Measurements from ENCODE around the gene HAPLN2.

Gene HAPLN2

GRCh38 chr1:156667968-156668709 lies 48.9 kb downstream of the HAPLN2 start:
- Histone ChIP-seq H3K4me3 (ENCODE audit: low read depth in 1 of 2, low read length in 2 of 2) (no peak overlapping the region), H3K9me3 (ENCODE audit: low read length) (no peaks in the 10 kb centered on the region), H3K36me3 (ENCODE audit: insufficient read depth, low read length) (no peaks in the 10 kb centered on the region), H3K27ac (ENCODE audit: low read depth, low read length) (peak overlapping the region; percentile 59), H3K4me1 (ENCODE audit: insufficient read depth, low read length) (peaks cover 36% of the 10 kb centered on the region), H3K27me3 (ENCODE audit: control insufficient read depth in 1 of 2, insufficient read depth in 2 of 2, low read length in 2 of 2) (no peaks in the 10 kb centered on the region), H3K9ac (ENCODE audit: low read length) (no peak overlapping the region)

GRCh38 chr1:156668801-156669637 lies 49.8 kb downstream of the HAPLN2 start:
- peaks cover 35% of the 10 kb centered on the region for H3K4me1 ChIP-seq (ENCODE audit: insufficient read depth, low read length)
- H3K36me3 ChIP-seq (ENCODE audit: insufficient read depth, low read length): no peaks in the 10 kb centered on the region
- no peak overlapping the region for H3K4me3 ChIP-seq (ENCODE audit: low read depth in 1 of 2, low read length in 2 of 2)
- H3K27ac ChIP-seq (ENCODE audit: low read depth, low read length): no peak overlapping the region
- no peak overlapping the region for H3K9ac ChIP-seq (ENCODE audit: low read length)
- H3K9me3 ChIP-seq (ENCODE audit: low read length): no peaks in the 10 kb centered on the region
- H3K27me3 ChIP-seq (ENCODE audit: control insufficient read depth in 1 of 2, insufficient read depth in 2 of 2, low read length in 2 of 2): no peaks in the 10 kb centered on the region

GRCh38 chr1:156669794-156670193 lies 50.6 kb downstream of the HAPLN2 start:
- Histone ChIP-seq H3K27me3 (ENCODE audit: control insufficient read depth in 1 of 2, insufficient read depth in 2 of 2, low read length in 2 of 2) (no peaks in the 10 kb centered on the region), H3K9ac (ENCODE audit: low read length) (no peak overlapping the region), H3K27ac (ENCODE audit: low read depth, low read length) (no peak overlapping the region), H3K36me3 (ENCODE audit: insufficient read depth, low read length) (no peaks in the 10 kb centered on the region), H3K4me3 (ENCODE audit: low read depth in 1 of 2, low read length in 2 of 2) (no peak overlapping the region), H3K4me1 (ENCODE audit: insufficient read depth, low read length) (peaks cover 27% of the 10 kb centered on the region), H3K9me3 (ENCODE audit: low read length) (no peaks in the 10 kb centered on the region)

GRCh38 chr1:156670359-156670758 lies 51.1 kb downstream of the HAPLN2 start:
- H3K27ac ChIP-seq (ENCODE audit: low read depth, low read length): no peak overlapping the region
- no peak overlapping the region for H3K4me3 ChIP-seq (ENCODE audit: low read depth in 1 of 2, low read length in 2 of 2)
- H3K9ac ChIP-seq (ENCODE audit: low read length): no peak overlapping the region
- H3K9me3 ChIP-seq (ENCODE audit: low read length): no peaks in the 10 kb centered on the region
- no peaks in the 10 kb centered on the region for H3K36me3 ChIP-seq (ENCODE audit: insufficient read depth, low read length)
- peaks cover 24% of the 10 kb centered on the region for H3K4me1 ChIP-seq (ENCODE audit: insufficient read depth, low read length)
- H3K27me3 ChIP-seq (ENCODE audit: control insufficient read depth in 1 of 2, insufficient read depth in 2 of 2, low read length in 2 of 2): no peaks in the 10 kb centered on the region

- no peak overlapping the region for H3K27ac ChIP-seq (ENCODE audit: low read depth, low read length)
- H3K9ac ChIP-seq (ENCODE audit: low read length): no peak overlapping the region
- H3K4me1 ChIP-seq (ENCODE audit: insufficient read depth, low read length): peaks cover 21% of the 10 kb centered on the region
Measured at GRCh38 chr1:156670791-156671190, 51.6 kb downstream of the HAPLN2 start.

GRCh38 chr1:156671804-156672203 lies 52.6 kb downstream of the HAPLN2 start:
- Histone ChIP-seq H3K27ac (ENCODE audit: low read depth, low read length) (no peak overlapping the region), H3K4me1 (ENCODE audit: insufficient read depth, low read length) (peaks cover 21% of the 10 kb centered on the region), H3K4me3 (ENCODE audit: low read depth in 1 of 2, low read length in 2 of 2) (no peak overlapping the region), H3K9ac (ENCODE audit: low read length) (no peak overlapping the region), H3K9me3 (ENCODE audit: low read length) (no peaks in the 10 kb centered on the region), H3K36me3 (ENCODE audit: insufficient read depth, low read length) (no peaks in the 10 kb centered on the region), H3K27me3 (ENCODE audit: control insufficient read depth in 1 of 2, insufficient read depth in 2 of 2, low read length in 2 of 2) (peaks cover 0 to 11% of the 10 kb centered on the region in 2 donors)

More at GRCh38 chr1:156670791-156671190, 51.6 kb downstream of the HAPLN2 start:
- H3K36me3 ChIP-seq (ENCODE audit: insufficient read depth, low read length): no peaks in the 10 kb centered on the region
- H3K9me3 ChIP-seq (ENCODE audit: low read length): no peaks in the 10 kb centered on the region
- no peak overlapping the region for H3K4me3 ChIP-seq (ENCODE audit: low read depth in 1 of 2, low read length in 2 of 2)
- peaks cover 0 to 1% of the 10 kb centered on the region in 2 donors for H3K27me3 ChIP-seq (ENCODE audit: control insufficient read depth in 1 of 2, insufficient read depth in 2 of 2, low read length in 2 of 2)

GRCh38 chr1:156673387-156674121 lies 54.3 kb downstream of the HAPLN2 start:
- Histone ChIP-seq H3K36me3 (ENCODE audit: insufficient read depth, low read length) (no peaks in the 10 kb centered on the region), H3K27ac (ENCODE audit: low read depth, low read length) (no peak overlapping the region), H3K9ac (ENCODE audit: low read length) (no peak overlapping the region), H3K9me3 (ENCODE audit: low read length) (no peaks in the 10 kb centered on the region), H3K27me3 (ENCODE audit: control insufficient read depth in 1 of 2, insufficient read depth in 2 of 2, low read length in 2 of 2) (peaks cover 12 to 14% of the 10 kb centered on the region in 2 donors), H3K4me3 (ENCODE audit: low read depth in 1 of 2, low read length in 2 of 2) (no peak overlapping the region), H3K4me1 (ENCODE audit: insufficient read depth, low read length) (peaks cover 19% of the 10 kb centered on the region)

Data from muscle layer of colon (tissue), 2 donors.